ENCODE measurements around the gene FCN2.

FCN2 gene

DNA sequence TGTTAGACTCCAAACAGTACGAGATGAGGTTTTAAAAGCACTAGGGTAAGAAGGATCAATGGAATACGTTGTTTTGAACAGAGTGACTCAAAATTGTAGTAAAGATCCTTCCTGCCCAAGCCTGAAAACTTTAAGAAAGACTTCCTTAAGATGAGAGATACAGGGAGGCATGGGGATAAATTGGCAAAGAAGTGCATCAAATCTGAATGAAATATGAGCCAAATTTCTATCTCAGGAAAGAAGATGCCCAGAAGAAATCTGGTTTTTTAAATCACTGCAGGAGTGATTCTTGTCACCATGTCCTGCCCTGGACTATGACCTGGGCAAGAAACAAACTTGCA lies 14.9 kb downstream of the FCN2 start:
- Histone ChIP-seq H3K27me3 (replicated peaks; ENCODE audit: insufficient read depth, low read length) (peaks cover 93% of the 10 kb centered on the region), H3F3A (ENCODE audit: insufficient read depth, low read length) (no peaks in the 10 kb centered on the region), H3K27ac (ENCODE audit: low read length) (no peak overlapping the region), H2AFZ (ENCODE audit: low read length) (no peak overlapping the region), H3K9ac (ENCODE audit: low read length) (no peak overlapping the region), H3K79me2 (ENCODE audit: low read length) (no peaks in the 10 kb centered on the region), H3K4me2 (ENCODE audit: low read depth, low read length) (no peak overlapping the region), H3K4me1 (ENCODE audit: low read length) (no peaks in the 10 kb centered on the region), H3K36me3 (replicated peaks; ENCODE audit: insufficient read depth, low read length) (no peaks in the 10 kb centered on the region), H3K4me3 (ENCODE audit: low read length) (no peak overlapping the region), H3K9me2 (replicated peaks; ENCODE audit: insufficient read depth, low read length) (no peaks in the 10 kb centered on the region), H4K20me1 (ENCODE audit: insufficient read depth, low read length) (no peaks in the 10 kb centered on the region), H3K9me3 (replicated peaks; ENCODE audit: insufficient read depth, low read length) (no peaks in the 10 kb centered on the region)
- DNase-seq = no peak
- no peak for TF ChIP-seq EZH2 (optimal IDR thresholded peaks at IDR 0.05; ENCODE audit: low read depth, low read length)
- no peak for TF ChIP-seq EZH2phosphoT487 (IDR thresholded peaks at IDR 0.05; ENCODE audit: low read length)
- TF ChIP-seq, protein P1, sequence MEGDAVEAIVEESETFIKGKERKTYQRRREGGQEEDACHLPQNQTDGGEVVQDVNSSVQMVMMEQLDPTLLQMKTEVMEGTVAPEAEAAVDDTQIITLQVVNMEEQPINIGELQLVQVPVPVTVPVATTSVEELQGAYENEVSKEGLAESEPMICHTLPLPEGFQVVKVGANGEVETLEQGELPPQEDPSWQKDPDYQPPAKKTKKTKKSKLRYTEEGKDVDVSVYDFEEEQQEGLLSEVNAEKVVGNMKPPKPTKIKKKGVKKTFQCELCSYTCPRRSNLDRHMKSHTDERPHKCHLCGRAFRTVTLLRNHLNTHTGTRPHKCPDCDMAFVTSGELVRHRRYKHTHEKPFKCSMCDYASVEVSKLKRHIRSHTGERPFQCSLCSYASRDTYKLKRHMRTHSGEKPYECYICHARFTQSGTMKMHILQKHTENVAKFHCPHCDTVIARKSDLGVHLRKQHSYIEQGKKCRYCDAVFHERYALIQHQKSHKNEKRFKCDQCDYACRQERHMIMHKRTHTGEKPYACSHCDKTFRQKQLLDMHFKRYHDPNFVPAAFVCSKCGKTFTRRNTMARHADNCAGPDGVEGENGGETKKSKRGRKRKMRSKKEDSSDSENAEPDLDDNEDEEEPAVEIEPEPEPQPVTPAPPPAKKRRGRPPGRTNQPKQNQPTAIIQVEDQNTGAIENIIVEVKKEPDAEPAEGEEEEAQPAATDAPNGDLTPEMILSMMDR (IDR thresholded peaks at IDR 0.05; ENCODE audit: low read length) = no peak

DNA sequence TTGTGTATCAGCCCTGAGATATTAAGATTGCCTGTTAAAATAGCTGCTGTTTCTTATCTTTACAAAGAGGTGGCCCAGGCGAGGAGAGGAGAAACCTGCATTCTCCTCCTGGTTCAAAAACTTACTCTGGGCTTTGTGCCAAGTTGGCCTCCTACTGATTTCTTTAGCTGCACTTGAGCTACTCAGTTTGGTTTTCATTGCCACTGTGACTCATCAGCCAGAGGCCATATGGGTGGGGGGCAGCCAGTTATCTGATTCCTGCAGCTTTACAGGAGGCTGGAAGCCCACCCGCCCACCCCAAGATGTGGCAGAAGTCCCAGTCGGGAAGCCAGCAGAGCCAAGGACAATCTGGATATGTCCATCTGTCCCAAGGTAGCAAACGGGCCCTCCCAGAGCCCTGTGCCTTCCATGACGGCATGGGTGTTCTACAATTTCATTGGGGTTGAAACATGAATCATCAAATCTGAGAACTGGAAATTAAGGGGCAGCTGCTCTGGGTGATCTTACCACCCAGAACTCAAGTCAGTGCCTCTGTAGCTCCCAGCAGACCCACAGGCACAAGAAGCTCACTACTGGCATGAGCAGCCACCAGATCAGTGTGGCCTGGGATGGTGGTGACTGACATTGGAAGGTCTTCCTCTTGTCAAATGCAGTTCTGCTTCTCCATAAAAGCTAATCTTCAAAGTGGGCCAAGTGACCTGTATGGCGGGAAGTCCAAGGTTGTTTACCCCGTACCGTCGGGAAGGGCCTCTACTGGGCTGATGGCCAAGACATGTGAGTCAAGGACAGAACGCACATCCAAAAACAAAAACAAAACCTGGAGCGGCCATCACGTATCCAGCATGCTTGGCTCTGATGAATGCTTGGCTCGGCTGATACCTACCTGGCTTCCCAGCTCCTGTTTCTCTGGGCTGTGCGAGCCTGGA lies 15.6 kb downstream of the FCN2 start:
- no peak overlapping the region for H3K9ac ChIP-seq (ENCODE audit: low read length)
- no peaks in the 10 kb centered on the region for H3K36me3 ChIP-seq (replicated peaks; ENCODE audit: insufficient read depth, low read length)
- H2AFZ ChIP-seq (ENCODE audit: low read length) = no peak overlapping the region
- TF ChIP-seq EZH2 (optimal IDR thresholded peaks at IDR 0.05; ENCODE audit: low read depth, low read length) = no peak
- TF ChIP-seq, protein P1 (IDR thresholded peaks at IDR 0.05; ENCODE audit: low read length) = no peak
- TF ChIP-seq EZH2phosphoT487 (IDR thresholded peaks at IDR 0.05; ENCODE audit: low read length) = no peak
- no peaks in the 10 kb centered on the region for H3K9me3 ChIP-seq (replicated peaks; ENCODE audit: insufficient read depth, low read length)
- H3K27me3 ChIP-seq (replicated peaks; ENCODE audit: insufficient read depth, low read length) = peaks cover 87% of the 10 kb centered on the region
- H3K27ac ChIP-seq (ENCODE audit: low read length) = no peak overlapping the region
- no peaks in the 10 kb centered on the region for H3K4me1 ChIP-seq (ENCODE audit: low read length)
- no peak overlapping the region for H3K4me2 ChIP-seq (ENCODE audit: low read depth, low read length)
- no peak for DNase-seq
- H3K4me3 ChIP-seq (ENCODE audit: low read length) = no peak overlapping the region
- H3K79me2 ChIP-seq (ENCODE audit: low read length) = no peaks in the 10 kb centered on the region
- no peaks in the 10 kb centered on the region for H4K20me1 ChIP-seq (ENCODE audit: insufficient read depth, low read length)
- H3F3A ChIP-seq (ENCODE audit: insufficient read depth, low read length) = no peaks in the 10 kb centered on the region
- no peaks in the 10 kb centered on the region for H3K9me2 ChIP-seq (replicated peaks; ENCODE audit: insufficient read depth, low read length)

DNA sequence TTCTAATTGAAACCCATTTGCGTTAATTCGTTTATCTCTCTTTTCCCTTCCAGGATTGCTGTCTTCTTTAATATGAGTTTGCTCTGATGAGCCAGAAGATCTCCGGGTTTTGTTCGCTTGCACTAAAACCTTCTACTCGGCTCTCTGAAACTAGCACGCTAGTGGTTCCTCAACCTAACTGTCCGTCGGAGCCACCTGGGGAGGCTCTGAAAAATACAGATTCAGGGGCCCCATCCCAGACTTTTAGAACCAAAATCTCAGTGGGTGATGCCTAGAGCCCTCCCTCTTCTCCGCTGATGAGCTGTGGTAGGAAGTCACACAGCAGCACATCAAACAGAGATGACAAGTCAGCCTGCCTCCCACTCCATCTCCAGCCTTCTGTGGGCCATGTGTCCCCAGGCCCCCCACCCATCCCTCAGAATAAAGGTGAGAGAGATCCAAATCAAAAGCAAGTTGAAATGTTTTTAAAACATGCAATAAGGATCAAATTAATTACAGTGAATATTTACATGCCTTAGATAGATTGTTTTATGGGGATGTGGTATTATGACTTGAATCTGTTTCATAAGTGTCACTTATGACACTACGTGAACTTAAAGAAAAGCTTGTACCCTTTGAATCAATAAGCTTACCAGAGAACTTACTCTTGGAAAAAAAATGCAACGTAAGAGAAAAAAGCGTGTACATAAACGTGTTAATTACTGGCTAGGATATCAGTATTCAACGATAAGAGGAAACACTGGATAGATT lies 16.4 kb downstream of the FCN2 start:
- no peak overlapping the region for H2AFZ ChIP-seq (ENCODE audit: low read length)
- no peak overlapping the region for H3K4me3 ChIP-seq (ENCODE audit: low read length)
- H3K9me2 ChIP-seq (replicated peaks; ENCODE audit: insufficient read depth, low read length) = no peaks in the 10 kb centered on the region
- no peaks in the 10 kb centered on the region for H4K20me1 ChIP-seq (ENCODE audit: insufficient read depth, low read length)
- H3K9ac ChIP-seq (ENCODE audit: low read length) = no peak overlapping the region
- no peak for TF ChIP-seq EZH2 (optimal IDR thresholded peaks at IDR 0.05; ENCODE audit: low read depth, low read length)
- no peak for TF ChIP-seq EZH2phosphoT487 (IDR thresholded peaks at IDR 0.05; ENCODE audit: low read length)
- TF ChIP-seq, protein P1 (IDR thresholded peaks at IDR 0.05; ENCODE audit: low read length) = no peak
- no peak overlapping the region for H3K27ac ChIP-seq (ENCODE audit: low read length)
- no peaks in the 10 kb centered on the region for H3F3A ChIP-seq (ENCODE audit: insufficient read depth, low read length)
- no peaks in the 10 kb centered on the region for H3K4me1 ChIP-seq (ENCODE audit: low read length)
- H3K36me3 ChIP-seq (replicated peaks; ENCODE audit: insufficient read depth, low read length) = no peaks in the 10 kb centered on the region
- no peaks in the 10 kb centered on the region for H3K9me3 ChIP-seq (replicated peaks; ENCODE audit: insufficient read depth, low read length)
- no peaks in the 10 kb centered on the region for H3K79me2 ChIP-seq (ENCODE audit: low read length)
- peaks cover 78% of the 10 kb centered on the region for H3K27me3 ChIP-seq (replicated peaks; ENCODE audit: insufficient read depth, low read length)
- DNase-seq = no peak
- H3K4me2 ChIP-seq (ENCODE audit: low read depth, low read length) = no peak overlapping the region

All from MM.1S (cell line).